Tibial nerve (tissue), 4 donors: ENCODE data around the gene TAS2R42. TPM values are rescaled to one million over a fixed set of nuclear protein-coding genes. Genes with fewer than 3 reads are reported as not detected.

ENCODE experiments used
- DNase-seq, 2 donors: peaks; one replicate each; pipeline ENCODE4 v3.0.0-alpha.2; 2019; ENCODE audit warnings: low spot score in 2 of 2
- H3K27ac ChIP-seq, 4 donors: fragments of 200-600 bp; sonication (generic) in 3 of 4; one replicate each; pipeline ENCODE4 v1.5.1; 2017 to 2019; ENCODE audit warnings: mild to moderate bottlenecking in 1 of 4
- H3K27me3 ChIP-seq, 2 donors: fragments of 200-600 bp; sonication (generic) in 1 of 2; one replicate each; pipeline versions ENCODE4 v1.5.1 to v1.6.0; 2017 to 2019
- H3K36me3 ChIP-seq, 3 donors: fragments of 200-600 bp; sonication (generic); one replicate each; pipeline ENCODE4 v1.5.1; 2018 to 2019
- H3K4me1 ChIP-seq, 4 donors: fragments of 200-600 bp; sonication (generic) in 3 of 4; one replicate each; pipeline ENCODE4 v1.5.1; 2017 to 2019
- H3K4me3 ChIP-seq, 4 donors: fragments of 200-600 bp; sonication (generic) in 3 of 4; one replicate each; pipeline ENCODE4 v1.5.1; 2017 to 2019; ENCODE audit warnings: mild to moderate bottlenecking in 1 of 4, moderate library complexity in 1 of 4
- H3K9me3 ChIP-seq, 4 donors: fragments of 200-600 bp; sonication (generic) in 3 of 4; one replicate each; pipeline ENCODE4 v1.5.1; 2017 to 2019
- EP300 ChIP-seq, 2 donors: sonication (generic); formaldehyde crosslinking; IDR thresholded peaks; one replicate each; pipeline ENCODE4 v1.6.1; 2017; ENCODE audit warnings: antibody characterized with exemption in 2 of 2, mild to moderate bottlenecking in 1 of 2
- POLR2A ChIP-seq, 2 donors: fragments of 450-650 bp; IDR thresholded peaks; one replicate each; pipeline ENCODE4 v1.6.1; 2017; ENCODE audit warnings: antibody characterized with exemption in 2 of 2, mild to moderate bottlenecking in 2 of 2, moderate library complexity in 2 of 2
- WGBS, 2 donors: methylation state at CpG; one replicate each; pipeline ENCODE4 v1.1.5; 2018; 5-methylcytosine and 5-hydroxymethylcytosine counted together
- total RNA-seq, 4 donors: library from RNA; depleted of rRNA; stranded (reverse); fragments of >200 nt; gene quantifications; one replicate each; pipeline ENCODE4 v1.1.0, GENCODE V29; 2016
- TF ChIP-seq, protein P1 (sequence below), 5 experiments: fragments of 200-600 bp in 3 of 5; fragments of 450-650 bp in 2 of 5; sonication (generic) in 3 of 5; IDR thresholded peaks; one replicate each; pipeline ENCODE4 v1.5.1; 2016 to 2019; ENCODE audit warnings: antibody characterized with exemption in 5 of 5, mild to moderate bottlenecking in 3 of 5, moderate library complexity in 2 of 5

Gene TAS2R42
- total RNA-seq, 4 donors from 2014 or later = not detected

DNA sequence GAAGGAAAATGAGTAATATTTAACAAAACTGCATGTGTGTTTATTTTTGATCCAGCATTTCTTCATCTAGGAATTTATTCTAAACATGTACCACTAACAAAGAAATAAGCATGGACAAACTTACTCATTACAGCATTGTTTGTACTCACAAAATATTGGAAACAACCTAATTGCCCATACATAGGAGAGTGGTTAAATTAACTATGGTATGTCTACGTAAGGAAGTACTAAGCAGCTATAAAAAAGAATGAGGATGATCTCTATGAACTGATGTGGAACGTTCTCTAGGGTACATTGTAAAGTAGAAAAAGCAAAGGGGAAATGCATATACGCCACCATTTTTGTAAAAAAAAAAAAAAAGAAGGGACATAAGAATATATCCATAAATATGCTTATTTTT lies 17.4 kb upstream of the TAS2R42 start:
- Histone ChIP-seq H3K27ac (no peak overlapping the region), H3K4me3 (no peak overlapping the region), H3K9me3 (peaks cover 0 to 7% (median 0%) of the 10 kb centered on the region in 4 donors), H3K27me3 (no peaks in the 10 kb centered on the region), H3K36me3 (no peaks in the 10 kb centered on the region), H3K4me1 (no peaks in the 10 kb centered on the region)
- DNase-seq = no peak
- TF ChIP-seq, protein P1, sequence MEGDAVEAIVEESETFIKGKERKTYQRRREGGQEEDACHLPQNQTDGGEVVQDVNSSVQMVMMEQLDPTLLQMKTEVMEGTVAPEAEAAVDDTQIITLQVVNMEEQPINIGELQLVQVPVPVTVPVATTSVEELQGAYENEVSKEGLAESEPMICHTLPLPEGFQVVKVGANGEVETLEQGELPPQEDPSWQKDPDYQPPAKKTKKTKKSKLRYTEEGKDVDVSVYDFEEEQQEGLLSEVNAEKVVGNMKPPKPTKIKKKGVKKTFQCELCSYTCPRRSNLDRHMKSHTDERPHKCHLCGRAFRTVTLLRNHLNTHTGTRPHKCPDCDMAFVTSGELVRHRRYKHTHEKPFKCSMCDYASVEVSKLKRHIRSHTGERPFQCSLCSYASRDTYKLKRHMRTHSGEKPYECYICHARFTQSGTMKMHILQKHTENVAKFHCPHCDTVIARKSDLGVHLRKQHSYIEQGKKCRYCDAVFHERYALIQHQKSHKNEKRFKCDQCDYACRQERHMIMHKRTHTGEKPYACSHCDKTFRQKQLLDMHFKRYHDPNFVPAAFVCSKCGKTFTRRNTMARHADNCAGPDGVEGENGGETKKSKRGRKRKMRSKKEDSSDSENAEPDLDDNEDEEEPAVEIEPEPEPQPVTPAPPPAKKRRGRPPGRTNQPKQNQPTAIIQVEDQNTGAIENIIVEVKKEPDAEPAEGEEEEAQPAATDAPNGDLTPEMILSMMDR (IDR thresholded peaks at IDR 0.05) = no peak
- no peak for TF ChIP-seq POLR2A (IDR thresholded peaks at IDR 0.05)
- no peak for TF ChIP-seq EP300 (IDR thresholded peaks at IDR 0.05)
- WGBS, 2 donors = 95 to 96% methylated on average over 3 of the region's 3 CpGs

DNA sequence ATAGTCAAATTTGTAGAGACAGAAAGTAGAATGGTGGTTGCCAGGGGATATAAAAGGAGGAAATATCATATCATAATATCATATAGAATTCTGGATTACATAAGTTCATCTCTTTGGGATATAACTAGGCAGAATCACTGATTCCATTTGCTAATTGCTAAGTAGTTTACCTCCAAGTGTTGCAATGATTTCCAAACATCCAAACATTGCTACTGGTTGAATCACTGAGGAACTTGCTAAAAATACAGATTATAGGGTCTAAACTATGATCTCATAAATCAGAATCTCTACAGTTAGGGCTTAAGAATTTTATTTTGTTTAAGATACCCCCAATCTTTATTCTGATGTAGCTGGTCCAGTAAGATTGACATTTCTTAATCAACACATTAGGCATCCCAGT lies 16.1 kb upstream of the TAS2R42 start:
- no peaks in the 10 kb centered on the region for H3K36me3 ChIP-seq
- DNase-seq = no peak
- no peaks in the 10 kb centered on the region for H3K27me3 ChIP-seq
- no peak overlapping the region for H3K27ac ChIP-seq
- H3K9me3 ChIP-seq = peaks cover 0 to 7% (median 0%) of the 10 kb centered on the region in 4 donors
- H3K4me3 ChIP-seq = no peak overlapping the region
- H3K4me1 ChIP-seq = no peaks in the 10 kb centered on the region
- TF ChIP-seq, protein P1 (IDR thresholded peaks at IDR 0.05) = no peak
- TF ChIP-seq POLR2A (IDR thresholded peaks at IDR 0.05) (no peak), EP300 (IDR thresholded peaks at IDR 0.05) (no peak)

DNA sequence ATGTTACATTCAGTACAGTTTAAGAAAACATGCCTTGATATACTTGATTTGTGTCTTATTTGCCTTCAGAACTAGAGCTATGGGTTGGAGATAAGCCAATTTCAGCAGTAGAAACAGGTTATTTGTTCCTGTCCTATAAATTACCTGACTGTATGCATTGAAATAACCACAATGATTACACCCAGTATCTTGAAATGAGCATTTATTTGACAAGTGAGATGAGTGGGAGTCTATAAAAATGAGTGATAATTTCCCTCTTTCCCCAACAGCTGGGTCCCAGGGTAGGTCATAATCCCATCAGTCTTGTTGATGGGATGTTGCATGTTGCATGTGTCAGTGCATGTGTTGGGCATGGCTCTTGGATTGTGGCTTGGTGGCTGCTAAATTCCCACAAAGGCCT lies 3.7 kb downstream of the TAS2R42 start:
- TF ChIP-seq EP300 (IDR thresholded peaks at IDR 0.05) (no peak), POLR2A (IDR thresholded peaks at IDR 0.05) (no peak)
- TF ChIP-seq, protein P1 (IDR thresholded peaks at IDR 0.05) = no peak
- H3K4me1 ChIP-seq = no peaks in the 10 kb centered on the region
- no peaks in the 10 kb centered on the region for H3K27me3 ChIP-seq
- no peaks in the 10 kb centered on the region for H3K36me3 ChIP-seq
- no peaks in the 10 kb centered on the region for H3K9me3 ChIP-seq
- H3K27ac ChIP-seq = no peak overlapping the region
- H3K4me3 ChIP-seq = no peak overlapping the region
- no peak for DNase-seq

DNA sequence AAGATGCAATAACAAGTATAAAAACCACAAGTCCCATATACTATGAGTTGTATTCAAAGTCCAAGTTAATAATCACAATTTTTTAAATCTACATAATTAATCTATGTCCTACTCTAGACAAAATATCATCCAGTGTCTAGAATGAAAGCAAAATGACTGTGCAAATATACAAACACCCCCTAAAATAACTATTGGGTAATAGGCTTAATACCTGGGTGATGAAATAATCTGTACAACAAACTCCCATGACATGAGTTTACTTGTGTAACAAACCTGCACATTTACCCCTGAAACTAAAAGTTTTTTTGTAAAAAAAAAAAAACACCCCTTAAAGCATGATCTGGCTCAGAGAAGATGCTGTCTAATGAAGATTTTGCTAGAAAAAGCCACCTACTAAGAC lies 4.2 kb downstream of the TAS2R42 start:
- no peaks in the 10 kb centered on the region for H3K4me1 ChIP-seq
- H3K36me3 ChIP-seq = no peaks in the 10 kb centered on the region
- H3K27ac ChIP-seq = no peak overlapping the region
- H3K27me3 ChIP-seq = no peaks in the 10 kb centered on the region
- DNase-seq = no peak
- TF ChIP-seq, protein P1 (IDR thresholded peaks at IDR 0.05) = no peak
- TF ChIP-seq POLR2A (IDR thresholded peaks at IDR 0.05) (no peak), EP300 (IDR thresholded peaks at IDR 0.05) (no peak)
- no peaks in the 10 kb centered on the region for H3K9me3 ChIP-seq
- H3K4me3 ChIP-seq = no peak overlapping the region

DNA sequence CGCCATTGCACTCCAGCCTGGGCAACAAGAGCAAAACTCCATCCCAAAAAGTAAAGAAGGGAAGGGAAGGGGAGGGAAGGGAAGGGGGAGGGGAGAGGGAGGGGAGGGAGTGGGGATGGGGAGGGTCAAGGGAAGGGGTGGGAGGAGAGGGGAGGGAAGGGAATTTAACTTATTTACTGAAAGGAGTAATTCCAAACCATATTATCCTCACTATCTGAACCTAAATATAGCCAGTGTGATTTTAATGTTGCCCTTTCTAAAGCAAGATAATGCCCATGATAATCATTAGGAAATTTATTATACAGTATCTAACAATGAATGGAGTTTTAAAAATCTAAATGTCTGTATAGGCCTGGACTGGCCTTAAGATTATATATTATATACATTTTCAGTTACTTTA lies 8.5 kb downstream of the TAS2R42 start:
- WGBS, 2 donors = 100% methylated on average over 1 of the region's 1 CpG
- H3K9me3 ChIP-seq = no peaks in the 10 kb centered on the region
- H3K27me3 ChIP-seq = no peaks in the 10 kb centered on the region
- H3K4me1 ChIP-seq = peaks cover 0 to 11% (median 5%) of the 10 kb centered on the region in 4 donors
- peaks cover 0 to 4% (median 0%) of the 10 kb centered on the region in 3 donors for H3K36me3 ChIP-seq
- H3K4me3 ChIP-seq = no peak overlapping the region
- no peak overlapping the region for H3K27ac ChIP-seq
- DNase-seq = no peak
- TF ChIP-seq, protein P1 (IDR thresholded peaks at IDR 0.05) = no peak
- TF ChIP-seq POLR2A (IDR thresholded peaks at IDR 0.05) (no peak), EP300 (IDR thresholded peaks at IDR 0.05) (no peak)
